Chondrocyte (in vitro differentiated cells): ENCODE measurements around the gene ASRGL1. TPM values are rescaled to one million over a fixed set of nuclear protein-coding genes. Genes with fewer than 3 reads are reported as not detected.

ENCODE experiments used
- DNase-seq: peaks from one replicate; pipeline ENCODE4 v3.0.0; 2021; ENCODE audit warnings: mixed read lengths, low spot score
- H3K27ac Mint-ChIP-seq: one replicate; pipeline ENCODE4 v1.8.0; 2021; ENCODE audit warnings: mild to moderate bottlenecking, moderate library complexity, mixed read lengths; ENCODE audit not compliant: unreplicated experiment
- H3K27me3 Mint-ChIP-seq: 2 replicates; pipeline ENCODE4 v1.8.0; 2021; ENCODE audit warnings: low read depth, mixed read lengths
- H3K36me3 Mint-ChIP-seq: 2 replicates; pipeline ENCODE4 v1.8.0; 2021; ENCODE audit warnings: low read depth, mixed read lengths
- H3K4me1 Mint-ChIP-seq: 2 replicates; pipeline ENCODE4 v1.8.0; 2021; ENCODE audit warnings: low read depth, mild to moderate bottlenecking, mixed read lengths
- H3K4me3 Mint-ChIP-seq: one replicate; pipeline ENCODE4 v1.8.0; 2021; ENCODE audit warnings: mild to moderate bottlenecking, moderate library complexity, mixed read lengths; ENCODE audit not compliant: unreplicated experiment
- H3K9me3 Mint-ChIP-seq: 2 replicates; pipeline ENCODE4 v1.8.0; 2021; ENCODE audit warnings: low read depth, mixed read lengths
- total RNA-seq: library from RNA; stranded (reverse); gene quantifications from 3 replicates; pipeline ENCODE4 v1.2.1, GENCODE V29; 2021
- TF ChIP-seq, protein P1 (sequence below): fragments of 200-600 bp; sonication (generic); IDR thresholded peaks from 2 replicates; pipeline ENCODE4 v1.5.0; 2021; ENCODE audit warnings: antibody characterized with exemption, mild to moderate bottlenecking, moderate library complexity

Gene ASRGL1
- total RNA-seq, 1 donor from 2014 or later: 6.0 TPM

- Mint-ChIP-seq H3K36me3 (no peaks in the 10 kb centered on the region), H3K27me3 (no peaks in the 10 kb centered on the region), H3K27ac (no peak overlapping the region), H3K4me1 (no peaks in the 10 kb centered on the region), H3K9me3 (no peaks in the 10 kb centered on the region), H3K4me3 (no peak overlapping the region)
- TF ChIP-seq, protein P1, sequence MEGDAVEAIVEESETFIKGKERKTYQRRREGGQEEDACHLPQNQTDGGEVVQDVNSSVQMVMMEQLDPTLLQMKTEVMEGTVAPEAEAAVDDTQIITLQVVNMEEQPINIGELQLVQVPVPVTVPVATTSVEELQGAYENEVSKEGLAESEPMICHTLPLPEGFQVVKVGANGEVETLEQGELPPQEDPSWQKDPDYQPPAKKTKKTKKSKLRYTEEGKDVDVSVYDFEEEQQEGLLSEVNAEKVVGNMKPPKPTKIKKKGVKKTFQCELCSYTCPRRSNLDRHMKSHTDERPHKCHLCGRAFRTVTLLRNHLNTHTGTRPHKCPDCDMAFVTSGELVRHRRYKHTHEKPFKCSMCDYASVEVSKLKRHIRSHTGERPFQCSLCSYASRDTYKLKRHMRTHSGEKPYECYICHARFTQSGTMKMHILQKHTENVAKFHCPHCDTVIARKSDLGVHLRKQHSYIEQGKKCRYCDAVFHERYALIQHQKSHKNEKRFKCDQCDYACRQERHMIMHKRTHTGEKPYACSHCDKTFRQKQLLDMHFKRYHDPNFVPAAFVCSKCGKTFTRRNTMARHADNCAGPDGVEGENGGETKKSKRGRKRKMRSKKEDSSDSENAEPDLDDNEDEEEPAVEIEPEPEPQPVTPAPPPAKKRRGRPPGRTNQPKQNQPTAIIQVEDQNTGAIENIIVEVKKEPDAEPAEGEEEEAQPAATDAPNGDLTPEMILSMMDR: no peak
- no peak for DNase-seq
Measured at GRCh38 chr11:62387381-62387780, 50.1 kb downstream of the ASRGL1 start.

- no peak for DNase-seq
- no peak overlapping the region for H3K4me3 Mint-ChIP-seq
- H3K27ac Mint-ChIP-seq: no peak overlapping the region
- H3K36me3 Mint-ChIP-seq: no peaks in the 10 kb centered on the region
- no peaks in the 10 kb centered on the region for H3K27me3 Mint-ChIP-seq
- H3K4me1 Mint-ChIP-seq: no peaks in the 10 kb centered on the region
- TF ChIP-seq, protein P1: no peak
- no peaks in the 10 kb centered on the region for H3K9me3 Mint-ChIP-seq
Measured at GRCh38 chr11:62388999-62389398, 51.8 kb downstream of the ASRGL1 start.

DNA sequence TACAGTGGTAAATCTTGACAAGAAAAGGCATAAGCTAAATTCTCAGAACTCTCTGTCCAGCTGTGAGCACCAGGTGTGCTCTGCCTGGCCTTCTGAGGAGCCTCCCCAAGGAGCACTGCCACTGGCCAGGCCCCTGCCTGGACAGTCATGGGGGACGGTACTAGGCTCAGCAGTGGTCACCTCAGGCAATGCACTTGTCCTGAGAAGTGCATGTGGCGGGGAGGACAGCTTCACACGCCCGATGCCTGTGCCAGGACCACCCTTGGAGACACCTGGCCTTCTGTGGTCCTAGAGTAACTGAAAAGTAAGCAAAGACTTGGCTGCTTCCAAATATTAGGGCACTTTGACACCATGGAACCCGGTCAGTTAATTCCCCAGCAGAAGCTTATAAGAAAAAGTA is 53.0 kb downstream of the ASRGL1 start:
- H3K4me3 Mint-ChIP-seq: no peak overlapping the region
- H3K27me3 Mint-ChIP-seq: no peaks in the 10 kb centered on the region
- H3K27ac Mint-ChIP-seq: no peak overlapping the region
- no peaks in the 10 kb centered on the region for H3K9me3 Mint-ChIP-seq
- TF ChIP-seq, protein P1: no peak
- no peak for DNase-seq
- no peaks in the 10 kb centered on the region for H3K36me3 Mint-ChIP-seq
- peaks cover 7% of the 10 kb centered on the region for H3K4me1 Mint-ChIP-seq

GRCh38 chr11:62390722-62391121 is 53.5 kb downstream of the ASRGL1 start:
- peaks cover 10% of the 10 kb centered on the region for H3K4me1 Mint-ChIP-seq
- TF ChIP-seq, protein P1: no peak
- no peaks in the 10 kb centered on the region for H3K9me3 Mint-ChIP-seq
- no peak for DNase-seq
- no peaks in the 10 kb centered on the region for H3K36me3 Mint-ChIP-seq
- no peak overlapping the region for H3K27ac Mint-ChIP-seq
- H3K4me3 Mint-ChIP-seq: no peak overlapping the region
- H3K27me3 Mint-ChIP-seq: no peaks in the 10 kb centered on the region

DNA sequence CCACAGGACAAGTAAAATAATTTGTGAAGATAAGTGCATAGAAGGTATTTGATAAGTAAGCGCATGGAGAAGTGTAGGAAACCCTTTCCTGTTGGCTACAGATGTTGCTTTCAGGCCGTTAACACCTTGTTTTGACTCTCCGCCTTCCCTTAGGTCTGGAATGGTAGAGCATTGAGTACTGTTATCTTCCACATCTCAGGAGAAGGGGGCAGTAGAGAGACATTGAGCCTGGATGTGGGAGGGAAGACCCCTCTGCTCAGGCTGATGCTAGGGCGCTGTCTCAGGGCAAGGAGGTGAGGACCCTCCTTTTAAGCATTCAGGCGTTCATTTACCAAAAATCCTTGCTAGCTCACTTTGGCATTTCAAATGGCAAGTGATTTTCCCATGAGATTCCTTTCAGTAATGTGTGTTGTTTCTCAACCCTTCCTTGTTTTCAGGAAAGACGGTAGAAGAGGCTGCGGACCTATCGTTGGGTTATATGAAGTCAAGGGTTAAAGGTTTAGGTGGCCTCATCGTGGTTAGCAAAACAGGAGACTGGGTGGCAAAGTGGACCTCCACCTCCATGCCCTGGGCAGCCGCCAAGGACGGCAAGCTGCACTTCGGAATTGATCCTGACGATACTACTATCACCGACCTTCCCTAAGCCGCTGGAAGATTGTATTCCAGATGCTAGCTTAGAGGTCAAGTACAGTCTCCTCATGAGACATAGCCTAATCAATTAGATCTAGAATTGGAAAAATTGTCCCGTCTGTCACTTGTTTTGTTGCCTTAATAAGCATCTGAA is 54.6 kb downstream of the ASRGL1 start:
- TF ChIP-seq, protein P1: peak; percentile 38
- Mint-ChIP-seq H3K4me3 (no peak overlapping the region), H3K36me3 (no peaks in the 10 kb centered on the region), H3K27me3 (no peaks in the 10 kb centered on the region), H3K27ac (no peak overlapping the region), H3K4me1 (peaks cover 14% of the 10 kb centered on the region), H3K9me3 (no peaks in the 10 kb centered on the region)
- no peak for DNase-seq
